ENCODE results near the gene TMEM167B. TPM values are rescaled to one million over a fixed set of nuclear protein-coding genes. Genes with fewer than 3 reads are reported as not detected.

Gene TMEM167B
- total and polyA plus RNA-seq, 2 experiments from 2014 or later, result 25.0 to 33.4 TPM

- 36% methylated on average over 1 of the region's 1 CpG for WGBS (ENCODE audit: low lambda C conversion rate, missing lambda C conversion rate)
- H2AFZ ChIP-seq, result peak overlapping the region; percentile 86
- DNase-seq (ENCODE audit: low spot score), result peak; percentile 16
These were observed 1.3 kb downstream of the TMEM167B start for GRCh38 chr1:109091839-109092193.

GRCh38 chr1:109094377-109094803 is 3.8 kb downstream of the TMEM167B start:
- DNase-seq (ENCODE audit: low spot score), result no peak
- TF ChIP-seq EZH2phosphoT487 (IDR thresholded peaks at IDR 0.05; ENCODE audit: low read depth, severe bottlenecking, unreplicated experiment), result no peak
- TF ChIP-seq CTCF (IDR thresholded peaks at IDR 0.05; ENCODE audit: poor library complexity), result no peak
- TF ChIP-seq EZH2 (IDR thresholded peaks at IDR 0.05; ENCODE audit: borderline replicate concordance), result no peak
- no peak overlapping the region for H3K27ac ChIP-seq
- no peak overlapping the region for H3K4me3 ChIP-seq
- peaks cover 63% of the 10 kb centered on the region for H3K79me2 ChIP-seq
- WGBS (ENCODE audit: low lambda C conversion rate, missing lambda C conversion rate), result 81% methylated on average over 7 of the region's 7 CpGs
- H3K4me2 ChIP-seq, result no peak overlapping the region
- peaks cover 14% of the 10 kb centered on the region for H3K4me1 ChIP-seq (ENCODE audit: insufficient read depth)
- no peak overlapping the region for H2AFZ ChIP-seq
- no peaks in the 10 kb centered on the region for H3K9me2 ChIP-seq (replicated peaks; ENCODE audit: insufficient read depth)
- no peaks in the 10 kb centered on the region for H4K20me1 ChIP-seq (ENCODE audit: insufficient read depth, poor library complexity, severe bottlenecking)
- H3K9me3 ChIP-seq (ENCODE audit: low read depth), result no peaks in the 10 kb centered on the region
- H3K36me3 ChIP-seq (replicated peaks; ENCODE audit: insufficient read depth, low read depth), result no peaks in the 10 kb centered on the region
- H3K27me3 ChIP-seq, result no peaks in the 10 kb centered on the region

More at GRCh38 chr1:109091839-109092193, 1.3 kb downstream of the TMEM167B start:
- Histone ChIP-seq H3K27me3 (no peaks in the 10 kb centered on the region), H3K79me2 (peaks cover 57% of the 10 kb centered on the region), H3K4me1 (ENCODE audit: insufficient read depth) (peaks cover 14% of the 10 kb centered on the region), H3K4me2 (peak overlapping the region; percentile 90), H3K9me3 (ENCODE audit: low read depth) (no peaks in the 10 kb centered on the region), H3K27ac (peak overlapping the region; percentile 99), H4K20me1 (ENCODE audit: insufficient read depth, poor library complexity, severe bottlenecking) (no peaks in the 10 kb centered on the region), H3K36me3 (replicated peaks; ENCODE audit: insufficient read depth, low read depth) (no peaks in the 10 kb centered on the region), H3K9me2 (replicated peaks; ENCODE audit: insufficient read depth) (no peaks in the 10 kb centered on the region), H3K4me3 (peak overlapping the region; percentile 87)
- TF ChIP-seq EZH2 (IDR thresholded peaks at IDR 0.05; ENCODE audit: borderline replicate concordance) (no peak), CTCF (IDR thresholded peaks at IDR 0.05; ENCODE audit: poor library complexity) (no peak), EZH2phosphoT487 (IDR thresholded peaks at IDR 0.05; ENCODE audit: low read depth, severe bottlenecking, unreplicated experiment) (no peak)

GRCh38 chr1:109094871-109095270 is 4.3 kb downstream of the TMEM167B start:
- Histone ChIP-seq H3K27me3 (no peaks in the 10 kb centered on the region), H3K9me2 (replicated peaks; ENCODE audit: insufficient read depth) (no peaks in the 10 kb centered on the region), H2AFZ (no peak overlapping the region), H3K79me2 (peaks cover 59% of the 10 kb centered on the region), H3K4me1 (ENCODE audit: insufficient read depth) (peaks cover 14% of the 10 kb centered on the region), H3K4me2 (no peak overlapping the region), H3K36me3 (replicated peaks; ENCODE audit: insufficient read depth, low read depth) (no peaks in the 10 kb centered on the region), H3K27ac (no peak overlapping the region), H4K20me1 (ENCODE audit: insufficient read depth, poor library complexity, severe bottlenecking) (no peaks in the 10 kb centered on the region), H3K9me3 (ENCODE audit: low read depth) (no peaks in the 10 kb centered on the region), H3K4me3 (no peak overlapping the region)
- WGBS (ENCODE audit: low lambda C conversion rate, missing lambda C conversion rate), result 100% methylated on average over 1 of the region's 1 CpG
- TF ChIP-seq EZH2 (IDR thresholded peaks at IDR 0.05; ENCODE audit: borderline replicate concordance) (no peak), EZH2phosphoT487 (IDR thresholded peaks at IDR 0.05; ENCODE audit: low read depth, severe bottlenecking, unreplicated experiment) (no peak), CTCF (IDR thresholded peaks at IDR 0.05; ENCODE audit: poor library complexity) (no peak)
- DNase-seq (ENCODE audit: low spot score), result no peak

- H3K9me2 ChIP-seq (replicated peaks; ENCODE audit: insufficient read depth), result no peaks in the 10 kb centered on the region
- H3K9me3 ChIP-seq (ENCODE audit: low read depth), result no peaks in the 10 kb centered on the region
- H3K36me3 ChIP-seq (replicated peaks; ENCODE audit: insufficient read depth, low read depth), result no peaks in the 10 kb centered on the region
- no peak for TF ChIP-seq EZH2phosphoT487 (IDR thresholded peaks at IDR 0.05; ENCODE audit: low read depth, severe bottlenecking, unreplicated experiment)
- no peak for TF ChIP-seq EZH2 (IDR thresholded peaks at IDR 0.05; ENCODE audit: borderline replicate concordance)
- TF ChIP-seq CTCF (IDR thresholded peaks at IDR 0.05; ENCODE audit: poor library complexity), result no peak
- peaks cover 60% of the 10 kb centered on the region for H3K79me2 ChIP-seq
- H3K4me1 ChIP-seq (ENCODE audit: insufficient read depth), result peaks cover 14% of the 10 kb centered on the region
- no peak overlapping the region for H3K4me3 ChIP-seq
- H3K4me2 ChIP-seq, result no peak overlapping the region
- H4K20me1 ChIP-seq (ENCODE audit: insufficient read depth, poor library complexity, severe bottlenecking), result no peaks in the 10 kb centered on the region
- WGBS (ENCODE audit: low lambda C conversion rate, missing lambda C conversion rate), result 93% methylated on average over 1 of the region's 1 CpG
- no peaks in the 10 kb centered on the region for H3K27me3 ChIP-seq
- no peak for DNase-seq (ENCODE audit: low spot score)
- H3K27ac ChIP-seq, result no peak overlapping the region
- no peak overlapping the region for H2AFZ ChIP-seq
These were observed 5.1 kb downstream of the TMEM167B start for GRCh38 chr1:109095631-109096030.
